GM12874 (cell line): Measurements from ENCODE around the gene DRD4.

ENCODE experiments used
- CTCF ChIP-seq: IDR thresholded peaks from 2 replicates; pipeline ENCODE4 v1.5.1; 2011; ENCODE audit warnings: low read depth, mild to moderate bottlenecking, control low read depth, low read length, moderate library complexity; ENCODE audit not compliant: insufficient read depth

Gene DRD4

DNA sequence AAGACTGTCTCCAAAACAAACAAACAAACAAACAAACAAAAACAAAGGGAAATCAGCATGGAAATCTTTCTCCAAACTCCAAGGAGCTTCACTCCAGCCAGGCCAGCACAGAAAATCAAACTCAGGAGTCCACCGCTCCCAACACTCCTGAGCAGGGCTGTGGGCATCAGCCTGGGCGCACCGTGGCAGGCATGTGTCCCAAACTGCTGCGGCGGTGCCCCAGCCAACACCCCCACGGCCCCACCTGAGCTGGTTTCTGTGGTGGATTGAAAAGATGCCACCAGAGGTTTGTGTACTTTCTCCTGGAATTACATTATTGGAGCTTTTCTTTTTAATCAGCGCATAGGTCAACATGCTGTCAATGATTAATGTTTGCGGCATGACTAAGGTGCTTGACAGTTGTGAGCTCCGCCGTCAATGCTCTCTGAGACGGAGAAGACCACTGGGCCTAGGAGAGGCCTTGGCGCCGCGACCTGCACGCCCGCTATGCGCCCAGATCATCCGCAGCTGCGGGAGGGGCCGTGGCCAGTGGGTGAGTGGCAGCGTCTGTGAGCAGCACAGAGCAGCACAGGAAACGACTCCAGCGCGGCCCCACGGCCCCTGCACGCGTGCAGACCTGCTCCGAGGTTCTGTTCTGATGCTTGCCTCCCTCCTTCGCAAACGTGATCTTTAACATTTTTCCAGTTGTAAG lies 18.1 kb downstream of the DRD4 start:
- TF ChIP-seq CTCF, result no peak

DNA sequence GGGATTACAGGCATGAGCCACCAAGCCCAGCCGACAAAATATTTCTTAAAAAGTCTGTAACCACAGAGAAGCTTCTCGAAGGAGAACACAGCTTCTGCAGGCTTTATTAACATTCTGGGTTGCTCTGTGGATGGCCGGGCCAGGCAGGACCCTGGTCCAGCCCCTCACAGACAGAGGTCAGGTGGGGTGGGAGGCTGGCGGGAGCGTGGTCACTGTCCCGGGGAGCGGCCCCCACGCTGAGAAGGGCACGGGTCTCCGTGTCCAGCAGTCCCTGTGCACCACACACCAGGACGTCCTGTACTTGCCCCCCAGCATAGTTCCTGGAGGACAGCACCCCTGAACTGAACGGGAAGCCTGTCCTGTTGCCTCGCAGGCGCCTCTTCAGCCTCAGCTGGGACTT lies 19.4 kb downstream of the DRD4 start:
- no peak for TF ChIP-seq CTCF

- no peak for TF ChIP-seq CTCF
Measured at GRCh38 chr11:656866-657265, 19.8 kb downstream of the DRD4 start.

DNA sequence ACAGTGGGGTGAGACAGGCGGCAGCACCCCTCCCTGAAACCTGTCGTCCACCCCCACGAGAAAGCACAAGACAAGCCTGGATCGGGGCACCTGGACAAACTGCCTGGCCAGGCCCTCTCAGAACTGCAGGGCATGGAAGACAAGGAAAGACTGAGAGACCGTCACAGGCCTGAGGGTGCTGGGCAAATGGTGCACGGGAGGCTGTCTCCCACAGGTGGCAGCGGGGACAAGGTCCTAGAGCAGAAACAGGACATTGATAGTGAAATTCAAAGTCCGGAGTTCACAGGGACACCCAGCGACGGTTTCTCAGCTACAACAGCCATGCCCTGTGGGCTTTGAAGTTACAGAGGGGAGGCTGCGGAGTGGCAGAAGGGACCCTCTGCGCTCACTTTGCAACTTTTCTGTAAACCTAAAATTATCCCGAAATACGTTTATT lies 20.6 kb downstream of the DRD4 start:
- no peak for TF ChIP-seq CTCF

- no peak for TF ChIP-seq CTCF
Measured at GRCh38 chr11:659532-660085, 22.5 kb downstream of the DRD4 start.

- TF ChIP-seq CTCF, result no peak
Measured at GRCh38 chr11:660281-660680, 23.2 kb downstream of the DRD4 start.

DNA sequence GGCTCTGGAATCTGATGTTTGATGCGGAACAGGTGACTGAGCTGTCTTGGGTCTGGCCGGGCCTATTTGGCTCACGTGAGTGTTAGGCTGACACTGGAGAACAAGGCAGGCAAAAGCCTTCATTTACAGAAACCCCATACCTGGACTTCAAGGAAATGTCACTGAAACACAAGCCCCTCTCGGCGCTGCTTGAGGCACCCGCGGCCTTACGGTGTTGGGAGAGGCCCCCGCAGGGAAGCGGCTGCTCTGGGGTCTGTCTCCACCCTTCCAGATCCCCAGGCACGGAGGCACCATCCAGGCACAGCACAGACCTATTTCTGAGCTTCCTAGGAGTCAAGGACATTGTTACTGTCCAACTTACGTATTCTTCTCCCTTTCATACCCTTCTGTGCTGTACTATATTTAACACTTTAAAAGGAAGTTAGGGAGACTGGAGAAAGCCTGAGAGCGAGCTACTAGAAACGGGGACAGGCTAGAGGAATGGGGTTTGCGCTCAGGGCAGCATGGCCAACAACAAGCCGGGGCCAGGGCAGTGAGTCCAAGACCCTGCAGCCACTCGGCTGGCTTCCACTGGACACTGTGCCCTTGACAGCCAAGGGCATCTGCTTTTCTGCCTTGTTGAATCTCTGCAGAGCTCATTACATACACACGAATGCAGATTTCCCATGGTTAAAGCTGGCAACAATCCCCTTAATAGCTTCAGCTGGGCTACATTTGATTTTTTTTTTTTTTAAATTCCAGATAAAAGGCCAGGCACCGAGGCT lies 23.8 kb downstream of the DRD4 start:
- TF ChIP-seq CTCF, result no peak
